Measurements from ENCODE around the gene UBXN7.

Gene UBXN7

GRCh38 chr3:196414469-196414868, 17.8 kb downstream of the UBXN7 start:
- H3K4me1 ChIP-seq (ENCODE audit: insufficient read depth, low read length, severe bottlenecking): no peaks in the 10 kb centered on the region
- no peak overlapping the region for H2AFZ ChIP-seq (ENCODE audit: low read length)
- no peak overlapping the region for H3K9ac ChIP-seq (ENCODE audit: low read length)
- peaks cover 15% of the 10 kb centered on the region; the same call in 1 of the 2 replicates for H3K9me3 ChIP-seq (ENCODE audit: low read length)
- no peaks in the 10 kb centered on the region for H3F3A ChIP-seq (ENCODE audit: insufficient read depth, low read length)
- no peaks in the 10 kb centered on the region for H3K27me3 ChIP-seq (ENCODE audit: insufficient read depth, low read length)
- peaks cover 92% of the 10 kb centered on the region for H3K79me2 ChIP-seq (ENCODE audit: insufficient read depth, low read length)
- no peak overlapping the region for H3K27ac ChIP-seq (ENCODE audit: low read depth, low read length, poor library complexity, severe bottlenecking)
- peaks cover 39% of the 10 kb centered on the region for H3K36me3 ChIP-seq (ENCODE audit: insufficient read depth, low read length)
- H3K4me2 ChIP-seq (ENCODE audit: low read length): no peak overlapping the region
- no peaks in the 10 kb centered on the region for H3K9me2 ChIP-seq (ENCODE audit: low read depth, low read length)
- no peaks in the 10 kb centered on the region for H4K20me1 ChIP-seq (ENCODE audit: insufficient read depth, low read length)
- no peak overlapping the region for H3K4me3 ChIP-seq (ENCODE audit: low read depth, low read length, poor library complexity, severe bottlenecking)
- TF ChIP-seq EZH2 (IDR thresholded peaks at IDR 0.05; ENCODE audit: borderline replicate concordance, low read length) (no peak), CTCF (IDR thresholded peaks at IDR 0.05; ENCODE audit: low read length) (no peak)

DNA sequence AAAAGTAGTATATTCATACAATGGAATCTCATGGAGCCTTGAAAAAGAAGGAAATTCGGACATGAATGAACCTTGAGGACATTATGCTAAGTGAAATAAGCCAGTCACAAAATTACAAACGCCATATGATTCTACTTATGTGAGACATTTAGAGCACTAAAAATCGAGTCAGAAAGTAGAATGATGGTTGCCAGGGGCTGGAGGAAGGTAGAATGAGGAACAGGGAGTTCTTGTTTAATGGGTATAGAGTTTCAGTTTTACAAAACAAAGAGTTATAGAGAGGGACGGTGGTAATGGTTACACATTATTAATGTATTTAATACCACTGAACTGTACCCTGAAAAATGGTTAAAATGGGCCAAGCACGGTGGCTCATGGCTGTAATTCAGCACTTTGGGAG, 19.5 kb downstream of the UBXN7 start:
- Histone ChIP-seq H3K79me2 (ENCODE audit: insufficient read depth, low read length) (peaks cover 92% of the 10 kb centered on the region), H3F3A (ENCODE audit: insufficient read depth, low read length) (no peaks in the 10 kb centered on the region), H4K20me1 (ENCODE audit: insufficient read depth, low read length) (no peaks in the 10 kb centered on the region), H3K9me3 (ENCODE audit: low read length) (peaks cover 25% of the 10 kb centered on the region; the same call in 1 of the 2 replicates), H3K9me2 (ENCODE audit: low read depth, low read length) (no peaks in the 10 kb centered on the region), H3K9ac (ENCODE audit: low read length) (no peak overlapping the region), H3K4me2 (ENCODE audit: low read length) (no peak overlapping the region), H3K4me1 (ENCODE audit: insufficient read depth, low read length, severe bottlenecking) (no peaks in the 10 kb centered on the region), H3K36me3 (ENCODE audit: insufficient read depth, low read length) (peaks cover 44% of the 10 kb centered on the region), H3K27me3 (ENCODE audit: insufficient read depth, low read length) (no peaks in the 10 kb centered on the region), H3K27ac (ENCODE audit: low read depth, low read length, poor library complexity, severe bottlenecking) (no peak overlapping the region), H3K4me3 (ENCODE audit: low read depth, low read length, poor library complexity, severe bottlenecking) (no peak overlapping the region), H2AFZ (ENCODE audit: low read length) (no peak overlapping the region)
- no peak for TF ChIP-seq EZH2 (IDR thresholded peaks at IDR 0.05; ENCODE audit: borderline replicate concordance, low read length)
- TF ChIP-seq CTCF (IDR thresholded peaks at IDR 0.05; ENCODE audit: low read length): no peak

- Histone ChIP-seq H2AFZ (ENCODE audit: low read length) (no peak overlapping the region), H3K27ac (ENCODE audit: low read depth, low read length, poor library complexity, severe bottlenecking) (no peak overlapping the region), H3K4me2 (ENCODE audit: low read length) (no peak overlapping the region), H3K9me2 (ENCODE audit: low read depth, low read length) (no peaks in the 10 kb centered on the region), H3K4me1 (ENCODE audit: insufficient read depth, low read length, severe bottlenecking) (no peaks in the 10 kb centered on the region), H4K20me1 (ENCODE audit: insufficient read depth, low read length) (no peaks in the 10 kb centered on the region), H3K9ac (ENCODE audit: low read length) (no peak overlapping the region), H3F3A (ENCODE audit: insufficient read depth, low read length) (no peaks in the 10 kb centered on the region), H3K9me3 (ENCODE audit: low read length) (peaks cover 25% of the 10 kb centered on the region; the same call in 1 of the 2 replicates), H3K79me2 (ENCODE audit: insufficient read depth, low read length) (peaks cover 66% of the 10 kb centered on the region), H3K36me3 (ENCODE audit: insufficient read depth, low read length) (peaks cover 62% of the 10 kb centered on the region), H3K4me3 (ENCODE audit: low read depth, low read length, poor library complexity, severe bottlenecking) (no peak overlapping the region), H3K27me3 (ENCODE audit: insufficient read depth, low read length) (no peaks in the 10 kb centered on the region)
- TF ChIP-seq CTCF (IDR thresholded peaks at IDR 0.05; ENCODE audit: low read length) (no peak), EZH2 (IDR thresholded peaks at IDR 0.05; ENCODE audit: borderline replicate concordance, low read length) (no peak)
Observed at GRCh38 chr3:196409409-196409808, 22.8 kb downstream of the UBXN7 start.
